HepG2 (cell line): Measurements from ENCODE around the gene CRTAC1. TPM values are rescaled to one million over a fixed set of nuclear protein-coding genes. Genes with fewer than 3 reads are reported as not detected.

ENCODE experiments used
- CBX2 ChIP-seq, 2 experiments: fragments of 200-600 bp in 1 of 2; sonication (generic); formaldehyde crosslinking in 1 of 2; IDR thresholded peaks; 2 replicates each; pipeline versions ENCODE4 v1.7.0 to v1.8.1; 2018 to 2022; ENCODE audit warnings: low read depth in 2 of 2, low read length in 1 of 2, mild to moderate bottlenecking in 1 of 2, missing genetic modification reagents in 1 of 2
- CBX5 ChIP-seq: sonication (generic); formaldehyde crosslinking; IDR thresholded peaks from 2 replicates; pipeline ENCODE4 v1.4.0; 2020; ENCODE audit warnings: missing genetic modification reagents, borderline replicate concordance
- CCAR2 ChIP-seq: fragments of 200-400 bp; formaldehyde crosslinking; optimal IDR thresholded peaks from 2 replicates; pipeline ENCODE3; 2018; ENCODE audit warnings: low read depth, mild to moderate bottlenecking, low read length, moderate library complexity
- GPN1 ChIP-seq: sonication (generic); formaldehyde crosslinking; IDR thresholded peaks from 2 replicates; pipeline ENCODE4 v1.5.1; 2020; ENCODE audit warnings: missing genetic modification reagents, borderline replicate concordance
- MTF1 ChIP-seq: sonication (generic); formaldehyde crosslinking; IDR thresholded peaks from 2 replicates; pipeline ENCODE4 v1.5.0; 2020; ENCODE audit warnings: missing genetic modification reagents
- NPAS2 ChIP-seq: sonication (generic); formaldehyde crosslinking; IDR thresholded peaks from 2 replicates; pipeline ENCODE4 v1.8.0; 2022; ENCODE audit warnings: mild to moderate bottlenecking, missing genetic modification reagents, borderline replicate concordance
- ZNF766 ChIP-seq: sonication (generic); formaldehyde crosslinking; IDR thresholded peaks from 2 replicates; pipeline ENCODE4 v1.5.0; 2020; ENCODE audit warnings: missing genetic modification reagents, borderline replicate concordance
- polyA plus RNA-seq, 8 experiments: library from polyadenylated mRNA; depleted of rRNA in 3 of 8; stranded (reverse) in 7 of 8; unstranded in 1 of 8; fragments of >200 nt; fragmentation: Illumina TruSeq in 4 of 8; extraction: Trizol in 4 of 8; gene quantifications; 2 replicates each; pipeline versions ENCODE4 v1.2.1 to v1.2.3, GENCODE V29; 2011 to 2016; ENCODE audit warnings: low read depth in 4 of 8, missing spikeins in 1 of 8, mixed read lengths in 1 of 8; ENCODE audit not compliant: insufficient read depth in 1 of 8
- total RNA-seq, 5 experiments: library from RNA; depleted of rRNA; stranded (reverse); fragments of >200 nt; fragmentation: Illumina TruSeq; extraction: Trizol; gene quantifications; 2 replicates each; pipeline ENCODE4 v1.2.3, GENCODE V29; 2016; ENCODE audit warnings: low read depth in 1 of 5
- TF ChIP-seq, protein P1 (sequence below): sonication (generic); formaldehyde crosslinking; IDR thresholded peaks from 2 replicates; pipeline ENCODE4 v1.4.0; 2020; ENCODE audit warnings: missing genetic modification reagents
- TF ChIP-seq, protein P2 (sequence below): sonication (generic); formaldehyde crosslinking; IDR thresholded peaks from 2 replicates; pipeline ENCODE4 v1.4.0; 2020; ENCODE audit warnings: low read depth, missing genetic modification reagents

The CRTAC1 gene
- total and polyA plus RNA-seq, 2 of the 13 experiments (the other 11 are each of a cell fraction or from before 2014, with no cell fraction given), result not detected

DNA sequence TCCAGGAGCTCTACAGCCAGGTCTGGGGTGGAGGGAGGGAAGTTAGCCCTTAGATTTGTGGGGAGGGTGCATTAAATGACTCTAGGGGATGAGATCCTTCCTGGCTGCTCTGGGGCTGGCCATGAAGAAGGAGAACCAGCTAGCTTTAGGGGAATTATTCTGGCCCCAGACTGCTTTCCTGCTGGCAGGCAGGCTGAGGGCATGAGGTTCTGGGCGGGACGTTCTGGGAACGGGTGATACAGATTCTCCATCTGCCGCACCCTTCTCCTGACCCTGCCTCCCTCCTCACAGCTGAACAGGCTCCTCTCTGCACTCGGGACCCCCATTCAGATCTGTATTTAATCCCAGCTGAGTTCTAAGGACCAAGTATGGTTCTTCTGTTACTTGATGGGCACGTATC, 156.9 kb downstream of the CRTAC1 start (continued):
- TF ChIP-seq, protein P1, sequence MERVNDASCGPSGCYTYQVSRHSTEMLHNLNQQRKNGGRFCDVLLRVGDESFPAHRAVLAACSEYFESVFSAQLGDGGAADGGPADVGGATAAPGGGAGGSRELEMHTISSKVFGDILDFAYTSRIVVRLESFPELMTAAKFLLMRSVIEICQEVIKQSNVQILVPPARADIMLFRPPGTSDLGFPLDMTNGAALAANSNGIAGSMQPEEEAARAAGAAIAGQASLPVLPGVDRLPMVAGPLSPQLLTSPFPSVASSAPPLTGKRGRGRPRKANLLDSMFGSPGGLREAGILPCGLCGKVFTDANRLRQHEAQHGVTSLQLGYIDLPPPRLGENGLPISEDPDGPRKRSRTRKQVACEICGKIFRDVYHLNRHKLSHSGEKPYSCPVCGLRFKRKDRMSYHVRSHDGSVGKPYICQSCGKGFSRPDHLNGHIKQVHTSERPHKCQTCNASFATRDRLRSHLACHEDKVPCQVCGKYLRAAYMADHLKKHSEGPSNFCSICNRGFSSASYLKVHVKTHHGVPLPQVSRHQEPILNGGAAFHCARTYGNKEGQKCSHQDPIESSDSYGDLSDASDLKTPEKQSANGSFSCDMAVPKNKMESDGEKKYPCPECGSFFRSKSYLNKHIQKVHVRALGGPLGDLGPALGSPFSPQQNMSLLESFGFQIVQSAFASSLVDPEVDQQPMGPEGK, result no peak
- TF ChIP-seq NPAS2, result no peak
- TF ChIP-seq CBX2 (IDR thresholded peaks at IDR 0.05; ENCODE audit: low read depth, low read length), result no peak
- no peak for TF ChIP-seq CBX2 (CRISPR knock-in tag; IDR thresholded peaks at IDR 0.05; ENCODE audit: low read depth)
- TF ChIP-seq, protein P2, sequence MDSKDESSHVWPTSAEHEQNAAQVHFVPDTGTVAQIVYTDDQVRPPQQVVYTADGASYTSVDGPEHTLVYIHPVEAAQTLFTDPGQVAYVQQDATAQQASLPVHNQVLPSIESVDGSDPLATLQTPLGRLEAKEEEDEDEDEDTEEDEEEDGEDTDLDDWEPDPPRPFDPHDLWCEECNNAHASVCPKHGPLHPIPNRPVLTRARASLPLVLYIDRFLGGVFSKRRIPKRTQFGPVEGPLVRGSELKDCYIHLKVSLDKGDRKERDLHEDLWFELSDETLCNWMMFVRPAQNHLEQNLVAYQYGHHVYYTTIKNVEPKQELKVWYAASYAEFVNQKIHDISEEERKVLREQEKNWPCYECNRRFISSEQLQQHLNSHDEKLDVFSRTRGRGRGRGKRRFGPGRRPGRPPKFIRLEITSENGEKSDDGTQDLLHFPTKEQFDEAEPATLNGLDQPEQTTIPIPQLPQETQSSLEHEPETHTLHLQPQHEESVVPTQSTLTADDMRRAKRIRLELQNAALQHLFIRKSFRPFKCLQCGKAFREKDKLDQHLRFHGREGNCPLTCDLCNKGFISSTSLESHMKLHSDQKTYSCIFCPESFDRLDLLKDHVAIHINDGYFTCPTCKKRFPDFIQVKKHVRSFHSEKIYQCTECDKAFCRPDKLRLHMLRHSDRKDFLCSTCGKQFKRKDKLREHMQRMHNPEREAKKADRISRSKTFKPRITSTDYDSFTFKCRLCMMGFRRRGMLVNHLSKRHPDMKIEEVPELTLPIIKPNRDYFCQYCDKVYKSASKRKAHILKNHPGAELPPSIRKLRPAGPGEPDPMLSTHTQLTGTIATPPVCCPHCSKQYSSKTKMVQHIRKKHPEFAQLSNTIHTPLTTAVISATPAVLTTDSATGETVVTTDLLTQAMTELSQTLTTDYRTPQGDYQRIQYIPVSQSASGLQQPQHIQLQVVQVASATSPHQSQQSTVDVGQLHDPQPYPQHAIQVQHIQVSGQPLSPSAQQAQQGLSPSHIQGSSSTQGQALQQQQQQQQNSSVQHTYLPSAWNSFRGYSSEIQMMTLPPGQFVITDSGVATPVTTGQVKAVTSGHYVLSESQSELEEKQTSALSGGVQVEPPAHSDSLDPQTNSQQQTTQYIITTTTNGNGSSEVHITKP (CRISPR knock-in tag), result no peak
- TF ChIP-seq GPN1 (CRISPR knock-in tag), result no peak
- no peak for TF ChIP-seq CCAR2
- TF ChIP-seq MTF1, result no peak
- no peak for TF ChIP-seq CBX5 (CRISPR knock-in tag)
- TF ChIP-seq ZNF766, result no peak
- TF ChIP-seq, all 625 proteins: peak for 0
